GM13977 (cell line): ENCODE results near the gene LCN1.
"Not testable (repeated sequence)": the region's sequence is repeated elsewhere in the genome, so short reads cannot be mapped to it uniquely, and the experiment has no call there.

ENCODE experiments used
- DNase-seq: peaks from one replicate; pipeline ENCODE4 v3.0.0; 2012; ENCODE audit warnings: low spot score
- in situ Hi-C: fragments of 300-500 bp; cut with MboI; formaldehyde crosslinking; loops from one replicate; pipeline ENCODE4 v1.12.0; 2022; ENCODE audit warnings: low sequenced_read_pairs, low pct_unique_long_range_greater_than_20kb, mixed read lengths, inconsistent platforms; ENCODE audit not compliant: unreplicated experiment
- TF ChIP-seq, protein P1 (sequence below): IDR thresholded peaks from 2 replicates; pipeline ENCODE4 v1.5.1; 2012; ENCODE audit warnings: mild to moderate bottlenecking, control low read depth; ENCODE audit not compliant: insufficient read depth; ENCODE audit errors: extremely low read depth, missing control alignments

Gene LCN1

DNA sequence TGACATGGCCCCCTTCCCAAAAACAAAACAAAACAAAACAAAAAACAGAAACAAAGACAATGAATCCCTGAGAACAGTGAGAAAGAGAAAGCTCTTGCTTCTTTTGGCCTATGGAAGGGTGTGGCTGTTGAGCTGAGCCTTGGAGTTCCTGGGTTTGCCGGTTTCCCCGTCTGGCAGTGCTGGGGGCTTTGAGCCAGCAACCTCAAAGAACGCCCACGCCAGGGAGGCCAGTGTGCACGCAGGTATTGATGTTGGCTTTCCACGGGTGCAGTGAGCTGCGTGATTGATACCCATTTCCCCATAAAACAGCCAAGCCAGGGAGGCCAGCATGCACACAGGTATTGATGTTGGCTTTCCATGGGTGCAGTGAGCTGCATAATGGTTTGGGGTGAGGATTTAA lies 8.3 kb upstream of the LCN1 start:
- in situ Hi-C loops = no loop called here
- DNase-seq = no peak
- TF ChIP-seq, protein P1, sequence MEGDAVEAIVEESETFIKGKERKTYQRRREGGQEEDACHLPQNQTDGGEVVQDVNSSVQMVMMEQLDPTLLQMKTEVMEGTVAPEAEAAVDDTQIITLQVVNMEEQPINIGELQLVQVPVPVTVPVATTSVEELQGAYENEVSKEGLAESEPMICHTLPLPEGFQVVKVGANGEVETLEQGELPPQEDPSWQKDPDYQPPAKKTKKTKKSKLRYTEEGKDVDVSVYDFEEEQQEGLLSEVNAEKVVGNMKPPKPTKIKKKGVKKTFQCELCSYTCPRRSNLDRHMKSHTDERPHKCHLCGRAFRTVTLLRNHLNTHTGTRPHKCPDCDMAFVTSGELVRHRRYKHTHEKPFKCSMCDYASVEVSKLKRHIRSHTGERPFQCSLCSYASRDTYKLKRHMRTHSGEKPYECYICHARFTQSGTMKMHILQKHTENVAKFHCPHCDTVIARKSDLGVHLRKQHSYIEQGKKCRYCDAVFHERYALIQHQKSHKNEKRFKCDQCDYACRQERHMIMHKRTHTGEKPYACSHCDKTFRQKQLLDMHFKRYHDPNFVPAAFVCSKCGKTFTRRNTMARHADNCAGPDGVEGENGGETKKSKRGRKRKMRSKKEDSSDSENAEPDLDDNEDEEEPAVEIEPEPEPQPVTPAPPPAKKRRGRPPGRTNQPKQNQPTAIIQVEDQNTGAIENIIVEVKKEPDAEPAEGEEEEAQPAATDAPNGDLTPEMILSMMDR = no peak

DNA sequence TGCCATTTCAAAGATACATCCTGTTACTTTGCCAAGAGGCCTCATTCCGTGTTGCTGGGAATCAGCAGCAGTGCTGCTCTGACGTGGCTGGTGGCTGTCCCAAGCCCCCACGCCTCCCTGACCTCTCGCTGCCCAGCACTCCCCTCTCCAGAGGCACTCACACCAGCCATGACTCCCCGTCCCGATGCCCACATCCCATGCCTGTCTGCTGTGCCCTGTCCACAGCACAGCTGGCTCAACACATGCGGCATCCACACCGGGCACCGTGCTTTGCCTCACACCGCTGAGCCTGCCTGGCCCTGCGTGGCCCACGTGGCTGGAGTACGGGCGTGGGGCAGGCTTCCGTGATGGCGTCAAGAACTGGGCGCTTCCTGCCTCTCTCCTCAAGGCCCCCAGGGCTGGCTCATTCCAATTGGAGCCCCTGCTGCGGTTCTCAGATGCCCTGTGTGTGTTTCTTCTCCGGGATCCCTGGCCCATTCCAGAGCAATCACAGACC lies 7.8 kb upstream of the LCN1 start:
- in situ Hi-C loops = no loop called here
- peak; percentile 4 for DNase-seq
- TF ChIP-seq, protein P1 = no peak

DNA sequence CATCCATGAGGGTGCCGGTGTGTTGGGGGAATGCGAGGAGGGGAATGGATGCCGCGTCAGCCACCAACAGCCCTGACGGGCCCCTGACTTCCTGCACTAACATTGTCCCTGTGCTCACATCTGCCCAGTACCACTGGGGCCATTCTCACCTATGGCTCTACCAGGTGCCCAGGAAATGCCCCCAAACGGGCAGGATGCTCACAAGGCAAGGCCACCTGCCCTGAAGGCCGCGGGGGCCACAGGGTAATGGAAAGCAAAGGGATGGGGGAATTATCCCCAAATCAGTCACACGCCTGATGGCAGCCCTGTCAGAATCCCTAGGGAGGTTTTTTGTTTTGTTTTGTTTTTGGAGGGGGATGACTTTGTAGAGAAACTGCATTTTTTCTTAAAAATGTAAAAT lies 7.3 kb upstream of the LCN1 start:
- in situ Hi-C loops, DNase-seq: not testable (repeated sequence)

DNA sequence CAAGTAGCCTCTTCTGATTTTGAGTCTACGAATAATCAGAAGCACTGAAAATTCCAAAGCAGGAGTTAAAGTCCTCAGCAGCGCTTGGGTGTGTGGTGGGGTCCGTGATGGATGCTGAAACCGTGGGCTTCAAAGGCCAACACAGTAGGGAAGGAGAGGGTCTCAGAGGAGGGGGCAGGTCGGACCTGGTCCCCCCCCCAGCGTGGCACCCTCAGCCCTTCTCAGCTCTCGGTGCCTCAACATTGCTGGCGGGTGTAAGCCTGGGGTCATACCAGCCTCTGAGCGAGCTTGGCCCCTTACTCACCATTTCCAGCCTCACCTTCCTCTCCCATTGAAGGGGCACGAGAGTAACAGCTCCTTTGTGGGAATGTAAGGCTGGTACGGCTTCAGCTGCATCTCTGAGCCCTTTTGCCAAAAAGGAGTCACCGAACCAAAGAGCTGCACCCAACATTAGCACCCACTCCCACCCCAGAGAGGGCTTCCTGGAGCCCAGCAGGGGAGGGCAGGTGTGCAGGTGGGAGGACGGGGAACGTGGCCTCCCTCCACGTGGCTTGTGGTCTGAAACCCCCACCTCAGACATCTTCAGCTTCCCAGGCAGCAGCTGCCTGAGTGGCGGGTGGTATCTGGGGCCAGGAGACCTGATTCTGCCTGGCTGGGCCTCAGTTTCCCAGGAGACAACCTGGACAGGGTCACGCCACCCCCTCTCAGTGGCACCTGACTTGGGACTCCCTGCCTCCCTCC lies 6.7 kb upstream of the LCN1 start:
- DNase-seq = peak; percentile 8
- TF ChIP-seq, protein P1 = no peak
- in situ Hi-C loops = no loop called here

DNA sequence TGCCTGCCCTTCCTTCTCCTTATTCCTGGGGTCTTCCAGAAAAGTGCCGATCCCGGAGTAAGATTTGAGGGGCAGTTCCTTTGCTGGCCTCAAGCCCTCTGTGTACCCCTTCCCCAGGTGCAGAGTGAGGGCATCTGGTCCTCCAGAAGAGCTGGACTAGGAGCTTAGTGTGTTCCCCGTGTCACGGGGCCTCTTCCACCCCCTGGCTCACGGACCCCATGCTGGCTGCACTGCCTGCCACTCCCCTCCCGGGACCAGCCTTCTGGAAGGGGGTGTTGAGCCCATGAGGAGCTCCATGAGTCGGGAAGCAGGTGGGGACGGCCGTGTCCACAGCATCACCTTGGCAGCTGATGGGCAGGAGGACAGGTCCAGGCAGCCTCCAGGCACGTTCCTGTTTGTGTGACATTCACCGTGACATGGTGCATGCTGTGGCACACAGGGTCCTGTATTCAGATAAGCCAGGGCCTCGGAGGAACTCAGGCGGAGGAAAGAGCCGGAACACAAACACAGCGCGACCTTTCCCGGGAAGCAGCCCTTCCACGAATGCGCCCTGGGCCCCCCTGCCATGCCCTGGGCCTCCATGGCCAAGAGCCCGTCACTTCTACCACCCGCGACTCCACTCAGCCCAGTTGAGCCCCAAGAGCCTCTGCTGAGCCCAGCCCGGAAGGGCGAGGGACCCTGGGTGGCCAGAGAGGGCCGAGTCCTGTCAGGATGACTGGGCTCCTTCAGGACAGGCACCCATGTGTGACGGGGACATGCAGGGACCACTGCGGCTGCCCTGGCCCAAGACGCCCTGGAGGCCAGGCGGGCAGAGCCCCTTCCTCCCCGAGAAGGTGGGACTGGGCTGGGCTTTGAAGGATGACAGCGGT lies 5.9 kb upstream of the LCN1 start:
- peak; percentile 7 for DNase-seq
- in situ Hi-C loops = no loop called here
- TF ChIP-seq, protein P1 = no peak

DNA sequence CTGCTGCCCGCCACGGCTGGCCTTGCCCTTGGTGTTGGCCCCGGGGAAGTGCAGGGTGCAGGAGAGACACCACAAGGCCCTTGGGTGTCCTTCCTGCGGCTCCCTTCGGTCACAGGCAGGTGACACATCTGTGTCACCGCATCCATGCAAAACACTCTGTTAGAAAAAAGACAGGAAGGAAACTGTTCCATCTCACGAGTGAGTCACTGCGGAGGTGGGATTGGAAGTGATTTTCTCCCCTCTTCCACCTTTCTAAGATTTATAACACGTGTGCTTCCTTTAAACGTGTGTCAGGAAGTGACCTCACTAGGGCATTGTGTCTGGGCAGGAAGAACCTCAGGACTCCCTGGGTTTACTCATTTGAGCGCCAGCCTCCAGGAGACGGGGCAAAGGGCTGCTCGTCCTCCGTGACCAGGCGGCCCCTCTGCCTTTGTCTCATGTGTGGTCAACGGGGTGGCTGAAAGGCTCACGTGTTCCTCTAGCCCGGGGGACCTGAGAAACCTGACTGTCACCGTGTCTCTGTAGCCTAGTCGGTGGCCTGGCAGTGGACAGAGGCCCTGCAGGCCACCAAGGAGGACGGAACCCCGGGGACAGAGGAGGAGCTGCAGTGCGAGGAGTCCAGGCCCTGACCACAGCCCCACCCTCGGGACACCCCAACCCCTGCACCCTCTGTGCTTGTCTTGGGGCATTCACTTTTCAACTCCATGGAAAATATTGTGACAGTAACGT lies 4.9 kb upstream of the LCN1 start:
- DNase-seq = no peak
- in situ Hi-C loops = no loop called here
- TF ChIP-seq, protein P1 = no peak
